Left lung (tissue), 10 donors: ENCODE measurements around the gene CLMN. TPM values are rescaled to one million over a fixed set of nuclear protein-coding genes. Genes with fewer than 3 reads are reported as not detected.

Experiments
- ATAC-seq: fragments of 200-7000 bp; cut with Tn5 transposase; one replicate; pipeline ENCODE4 v1.9.1; 2020; ENCODE audit warnings: moderate library complexity
- DNase-seq, 4 donors: peaks; one replicate each; pipeline ENCODE4 v3.0.0-alpha.2; 2013 to 2020
- H3K27ac ChIP-seq, 2 donors: fragments of 200-600 bp; sonication (generic) in 1 of 2; one replicate each; pipeline versions ENCODE4 v1.5.0 to v1.8.0; 2020 to 2021
- H3K27me3 ChIP-seq, 2 donors: fragments of 200-600 bp; sonication (generic) in 1 of 2; one replicate each; pipeline versions ENCODE4 v1.5.0 to v1.8.0; 2020 to 2021
- H3K36me3 ChIP-seq, 2 donors: fragments of 200-600 bp; sonication (generic) in 1 of 2; one replicate each; pipeline versions ENCODE4 v1.5.0 to v1.8.0; 2020 to 2021
- H3K4me1 ChIP-seq, 2 donors: fragments of 200-600 bp; one replicate each; pipeline ENCODE4 v1.8.0; 2021
- H3K4me3 ChIP-seq, 2 donors: fragments of 200-600 bp; sonication (generic) in 1 of 2; one replicate each; pipeline versions ENCODE4 v1.5.0 to v1.8.0; 2020 to 2021; ENCODE audit warnings: mild to moderate bottlenecking in 1 of 2
- H3K9me3 ChIP-seq, 2 donors: fragments of 200-600 bp; sonication (generic) in 1 of 2; one replicate each; pipeline versions ENCODE4 v1.5.0 to v1.8.0; 2020 to 2021
- CTCF ChIP-seq, 2 donors: fragments of 200-600 bp; sonication (generic) in 1 of 2; IDR thresholded peaks; one replicate each; pipeline versions ENCODE4 v1.5.0 to v1.8.0; 2021; ENCODE audit warnings: antibody characterized with exemption in 2 of 2
- intact Hi-C, 2 donors: fragments of 100-400 bp; cut with DNase I; formaldehyde crosslinking; loops; one replicate each; pipeline versions ENCODE4 v1.11.2 to v1.14.2; 2022
- microRNA-seq, 2 donors: library from miRNA; unstranded; fragments of <30 nt; microRNA quantifications; one replicate each; pipeline ENCODE4, GENCODE V29; 2019
- polyA plus RNA-seq, 6 donors: library from polyadenylated mRNA; unstranded; fragments of 120-200 nt; gene quantifications; one replicate each; pipeline ENCODE4 v1.2.1, GENCODE V29; 2013; ENCODE audit not compliant: insufficient read length in 6 of 6
- total RNA-seq, 2 donors: library from RNA; stranded (reverse); fragmentation: NEBNext Ultra II Directional; extraction: Animal tissue kit (Norgen Biotek cat#: 25700); gene quantifications; one replicate each; pipeline ENCODE4 v1.2.1, GENCODE V29; 2021
- donor health status: DM: no; HTN: yes; CAD: no.
- donor health status: DM: no; HTN: no; CAD: no.

The CLMN gene
- total and polyA plus RNA-seq, 8 donors, result 10.3 to 30.0 (median 12.6) TPM

GRCh38 chr14:95134304-95134933 lies 185.3 kb downstream of the CLMN start:
- Histone ChIP-seq H3K4me1 (peaks cover 14 to 46% of the 10 kb centered on the region in 2 donors), H3K27ac (peak overlapping the region; percentile 4 to 71), H3K36me3 (peaks cover 0 to 25% of the 10 kb centered on the region in 2 donors), H3K4me3 (no peak overlapping the region), H3K27me3 (no peaks in the 10 kb centered on the region), H3K9me3 (no peaks in the 10 kb centered on the region)
- intact Hi-C loops, result no loop called here
- no peak for TF ChIP-seq CTCF (IDR thresholded peaks at IDR 0.05)
- DNase-seq (peak in 1 of 4 donors; percentile 51), ATAC-seq (peak; percentile 87)

- H3K36me3 ChIP-seq, result peaks cover 0 to 35% of the 10 kb centered on the region in 2 donors
- no peaks in the 10 kb centered on the region for H3K27me3 ChIP-seq
- ATAC-seq (no peak), DNase-seq (no peak)
- peaks cover 14 to 37% of the 10 kb centered on the region in 2 donors for H3K4me1 ChIP-seq
- no peak overlapping the region for H3K27ac ChIP-seq
- no peak overlapping the region for H3K4me3 ChIP-seq
- H3K9me3 ChIP-seq, result no peaks in the 10 kb centered on the region
- no peak for TF ChIP-seq CTCF (IDR thresholded peaks at IDR 0.05)
- intact Hi-C loops, result no loop called here
These were observed 186.4 kb downstream of the CLMN start for GRCh38 chr14:95133282-95133681.

- Histone ChIP-seq H3K4me3 (no peak overlapping the region), H3K27me3 (no peaks in the 10 kb centered on the region), H3K36me3 (peaks cover 0 to 35% of the 10 kb centered on the region in 2 donors), H3K4me1 (peaks cover 11 to 32% of the 10 kb centered on the region in 2 donors), H3K27ac (no peak overlapping the region), H3K9me3 (no peaks in the 10 kb centered on the region)
- intact Hi-C loops, result no loop called here
- no peak for TF ChIP-seq CTCF (IDR thresholded peaks at IDR 0.05)
- no peak for ATAC-seq
- DNase-seq, result no peak
These were observed 186.9 kb downstream of the CLMN start for GRCh38 chr14:95132760-95133159.

Small RNA genes within 50 kb of the gene (microRNA-seq; reads per million reads assigned to microRNA genes)
- 2.9 to 5.4 reads per million in 2 donors for gene MIR3173

Other genes with a start within 250 kb of the CLMN start
- gene DICER1, start 162.4 kb downstream of the CLMN start, total RNA-seq, result 10 to 100 TPM; 50.3 to 76.9 TPM
- gene DICER1, start 162.4 kb downstream of the CLMN start, polyA plus RNA-seq, result 10 to 100 TPM; 47.9 to 53.6 (median 50.5) TPM
- 10 to 100 TPM; 11.1 to 25.4 TPM for gene SYNE3, start 196.7 kb upstream of the CLMN start, total RNA-seq
- gene SYNE3, start 196.7 kb upstream of the CLMN start, polyA plus RNA-seq, result 1 to 10 TPM; 2.2 to 4.8 (median 2.7) TPM
- 10 to 100 TPM; 29.4 to 29.5 TPM for gene GLRX5, start 215.1 kb upstream of the CLMN start, total RNA-seq
- gene GLRX5, start 215.1 kb upstream of the CLMN start, polyA plus RNA-seq, result 10 to 100 TPM; 53.1 to 71.6 (median 57.2) TPM